Measurements from ENCODE around the gene MINK1. TPM values are rescaled to one million over a fixed set of nuclear protein-coding genes. Genes with fewer than 3 reads are reported as not detected.
"Not testable (repeated sequence)": the region's sequence is repeated elsewhere in the genome, so short reads cannot be mapped to it uniquely, and the experiment has no call there.

MINK1 gene
- total RNA-seq, 8 experiments from 2014 or later, result 15.1 to 44.9 (median 22.2) TPM

GRCh38 chr17:4818276-4818675 is 14.9 kb upstream of the MINK1 start:
- in situ Hi-C loops (cut with MboI; ENCODE audit: low pct_unique_long_range_greater_than_20kb in 2 of 9, low sequenced_read_pairs in 9 of 9, unreplicated experiment in 9 of 9), result no loop called here
- Histone ChIP-seq H3K27ac (no peak overlapping the region), H3K4me3 (no peak overlapping the region), H3K4me1 (replicated peaks in 1 of 2) (no peaks in the 10 kb centered on the region)
- WGBS, 10 experiments, result 100% methylated on average over 1 of the region's 12 CpGs; no CpG with 5 or more reads in 9 of the 10 experiments
- ATAC-seq (replicated peaks in 6 of 8), result peak in 1 of 8 experiments; percentile 17

GRCh38 chr17:4822835-4823234 is 10.3 kb upstream of the MINK1 start:
- H3K4me3 ChIP-seq, result no peak overlapping the region
- in situ Hi-C loops (cut with MboI; ENCODE audit: low pct_unique_long_range_greater_than_20kb in 2 of 9, low sequenced_read_pairs in 9 of 9, unreplicated experiment in 9 of 9), result no loop called here
- no peak overlapping the region for H3K27ac ChIP-seq
- no peaks in the 10 kb centered on the region for H3K4me1 ChIP-seq (replicated peaks in 1 of 2)
- ATAC-seq (replicated peaks in 6 of 8), result no peak
- 80% methylated on average over 1 of the region's 3 CpGs; no CpG with 5 or more reads in 9 of the 10 experiments for WGBS, 10 experiments

GRCh38 chr17:4823373-4824089 is 9.6 kb upstream of the MINK1 start:
- in situ Hi-C loops (cut with MboI; ENCODE audit: low pct_unique_long_range_greater_than_20kb in 2 of 9, low sequenced_read_pairs in 9 of 9, unreplicated experiment in 9 of 9), result no loop called here
- H3K4me1 ChIP-seq (replicated peaks in 1 of 2), result no peaks in the 10 kb centered on the region
- 47 to 98% (median 88%) methylated on average over 2 to 7 of the region's 12 CpGs; no CpG with 5 or more reads in 3 of the 10 experiments for WGBS, 10 experiments
- H3K27ac ChIP-seq, result no peak overlapping the region
- ATAC-seq (replicated peaks in 6 of 8), result no peak
- H3K4me3 ChIP-seq, result no peak overlapping the region

DNA sequence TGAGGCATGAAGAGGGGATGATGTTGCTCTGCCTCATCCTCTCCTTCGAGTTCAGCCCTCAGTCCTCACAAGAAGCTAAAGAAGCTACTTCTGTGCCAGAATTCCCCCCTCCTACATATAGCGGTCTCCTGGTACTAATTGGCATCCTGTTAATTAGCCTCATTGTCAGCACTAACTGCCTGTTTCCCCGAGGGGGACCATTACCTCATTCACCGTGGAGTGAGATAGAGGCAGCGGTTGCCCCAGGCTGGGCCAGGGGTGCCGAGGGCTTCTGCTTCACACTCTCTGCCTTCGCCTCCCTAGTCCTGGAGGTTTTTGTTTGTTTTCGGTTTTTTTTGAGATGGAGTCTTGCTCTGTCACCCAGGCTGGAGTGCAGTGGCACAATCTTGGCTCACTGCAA is 5.7 kb upstream of the MINK1 start:
- Histone ChIP-seq H3K27ac (no peak overlapping the region), H3K4me1 (replicated peaks in 1 of 2) (no peaks in the 10 kb centered on the region), H3K4me3 (no peak overlapping the region)
- ATAC-seq (replicated peaks in 6 of 8), result no peak
- 40 to 100% (median 80%) methylated on average over 1 to 7 of the region's 8 CpGs; no CpG with 5 or more reads in 5 of the 10 experiments for WGBS, 10 experiments
- in situ Hi-C loops (cut with MboI; ENCODE audit: low pct_unique_long_range_greater_than_20kb in 2 of 9, low sequenced_read_pairs in 9 of 9, unreplicated experiment in 9 of 9), result no loop called here

- ATAC-seq (replicated peaks in 6 of 8), result peak; percentile 34 to 70 (median 54)
- H3K27ac ChIP-seq, result peak overlapping the region; percentile 83 to 86
- no CpG with 5 or more reads among the region's 17 CpGs for WGBS, 10 experiments
- in situ Hi-C loops (cut with MboI; ENCODE audit: low pct_unique_long_range_greater_than_20kb in 2 of 9, low sequenced_read_pairs in 9 of 9, unreplicated experiment in 9 of 9), result not testable (repeated sequence)
- peaks cover 12 to 15% of the 10 kb centered on the region in 2 donors for H3K4me1 ChIP-seq (replicated peaks in 1 of 2)
- peak overlapping the region; percentile 57 to 77 (median 66) for H3K4me3 ChIP-seq
Observed at GRCh38 chr17:4832829-4833177, 337 bp upstream of the MINK1 start.

DNA sequence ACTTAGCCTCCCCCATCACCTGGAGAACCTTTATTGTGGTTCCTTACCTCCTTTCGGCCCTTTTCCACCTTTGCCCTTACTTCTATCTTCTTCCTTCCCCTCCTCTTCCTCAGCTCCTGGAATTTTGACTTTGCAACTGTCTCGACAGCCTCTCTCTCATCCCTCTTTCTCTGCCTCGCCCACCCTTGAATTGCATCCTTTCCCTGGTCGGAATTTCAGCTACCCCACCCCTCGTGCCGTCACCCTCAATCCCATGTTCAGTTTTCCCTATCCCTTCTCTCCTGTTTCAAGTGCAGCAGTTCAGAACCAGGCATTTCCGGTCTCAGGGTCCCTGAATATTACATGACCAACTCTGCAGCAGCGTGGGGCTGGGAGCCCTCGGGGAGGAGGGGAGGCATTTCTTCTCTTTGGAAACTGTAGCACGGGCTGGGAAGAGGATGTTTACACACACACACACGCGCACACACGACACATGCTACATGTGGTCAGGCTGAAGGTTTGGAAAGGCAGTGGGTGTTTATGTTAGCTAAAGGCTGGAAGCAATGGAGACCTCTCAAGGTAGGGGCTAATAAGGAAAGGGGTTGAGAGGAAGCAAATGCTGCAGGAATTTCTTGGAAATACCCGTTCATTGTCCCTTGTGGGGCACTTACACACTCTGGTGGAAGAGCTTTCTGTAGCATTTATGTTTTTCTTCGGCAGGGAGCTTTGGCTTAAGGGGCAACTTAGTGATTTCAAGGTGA is 971 bp downstream of the MINK1 start:
- Histone ChIP-seq H3K4me3 (peak overlapping the region; percentile 57 to 77 (median 66)), H3K4me1 (replicated peaks in 1 of 2) (peaks cover 14 to 21% of the 10 kb centered on the region in 2 donors), H3K27ac (peak overlapping the region in 1 of 2 donors; percentile 83)
- ATAC-seq (replicated peaks in 6 of 8), result peak; percentile 8 to 54 (median 38)
- in situ Hi-C loops (cut with MboI; ENCODE audit: low pct_unique_long_range_greater_than_20kb in 2 of 9, low sequenced_read_pairs in 9 of 9, unreplicated experiment in 9 of 9), result no loop called here
- WGBS, 10 experiments, result 0 to 17% (median 0%) methylated on average over 1 to 11 of the region's 15 CpGs; no CpG with 5 or more reads in 2 of the 10 experiments

GRCh38 chr17:4834681-4835020 is 1.5 kb downstream of the MINK1 start:
- WGBS, 10 experiments, result 20 to 100% (median 70%) methylated on average over 1 to 3 of the region's 4 CpGs; no CpG with 5 or more reads in 7 of the 10 experiments
- Histone ChIP-seq H3K4me3 (peak overlapping the region; percentile 57 to 77 (median 66)), H3K4me1 (replicated peaks in 1 of 2) (peaks cover 14 to 21% of the 10 kb centered on the region in 2 donors), H3K27ac (no peak overlapping the region)
- ATAC-seq (replicated peaks in 6 of 8), result no peak
- in situ Hi-C loops (cut with MboI; ENCODE audit: low pct_unique_long_range_greater_than_20kb in 2 of 9, low sequenced_read_pairs in 9 of 9, unreplicated experiment in 9 of 9), result no loop called here

- in situ Hi-C loops (cut with MboI; ENCODE audit: low pct_unique_long_range_greater_than_20kb in 2 of 9, low sequenced_read_pairs in 9 of 9, unreplicated experiment in 9 of 9), result no loop called here
- no peak for ATAC-seq (replicated peaks in 6 of 8)
- H3K27ac ChIP-seq, result no peak overlapping the region
- H3K4me3 ChIP-seq, result no peak overlapping the region
- H3K4me1 ChIP-seq (replicated peaks in 1 of 2), result peaks cover 14 to 21% of the 10 kb centered on the region in 2 donors
- 60 to 100% (median 90%) methylated on average over 1 to 4 of the region's 4 CpGs; no CpG with 5 or more reads in 1 of the 10 experiments for WGBS, 10 experiments
Observed at GRCh38 chr17:4836221-4836620, 3.1 kb downstream of the MINK1 start.

DNA sequence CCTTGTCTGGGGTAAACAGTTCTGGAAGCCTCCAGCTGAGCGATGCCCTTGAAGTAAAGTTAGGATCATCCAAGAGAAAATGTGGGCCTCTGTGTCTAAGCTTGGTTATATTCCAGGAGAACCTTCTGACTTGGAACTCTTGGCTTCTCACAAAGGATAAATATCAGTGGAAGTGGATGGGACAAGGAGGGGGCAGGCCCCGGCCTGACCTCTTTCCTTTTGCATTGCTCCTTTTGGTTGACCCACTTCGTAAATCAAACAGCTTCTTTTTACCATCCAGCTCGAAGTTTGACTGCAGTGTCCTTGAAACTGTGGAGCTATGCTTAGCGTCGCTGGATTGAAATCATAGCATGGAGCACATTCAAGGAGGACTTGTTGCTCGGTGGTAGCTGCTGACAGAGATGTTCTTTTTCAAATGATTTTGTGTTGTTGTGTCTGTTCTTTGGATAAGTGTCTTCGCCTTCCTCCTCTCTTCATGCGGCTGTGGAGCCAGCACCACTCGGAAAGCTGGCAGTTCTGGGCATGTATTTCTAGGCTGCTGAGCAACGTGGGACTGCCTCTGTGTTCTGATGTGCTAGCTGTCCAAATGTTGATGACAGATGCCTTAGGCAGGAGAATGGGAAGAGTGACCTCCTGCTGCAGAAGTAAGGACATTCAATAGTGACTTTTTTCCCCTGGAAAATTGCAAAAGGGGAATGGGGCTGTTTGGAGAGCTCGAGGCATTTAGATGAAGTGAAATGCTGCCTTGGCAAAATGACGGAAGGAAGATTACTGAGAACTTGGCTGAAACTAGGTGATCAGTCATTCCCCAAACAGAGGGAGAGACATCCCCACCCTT is 4.5 kb downstream of the MINK1 start:
- in situ Hi-C loops (cut with MboI; ENCODE audit: low pct_unique_long_range_greater_than_20kb in 2 of 9, low sequenced_read_pairs in 9 of 9, unreplicated experiment in 9 of 9), result no loop called here
- Histone ChIP-seq H3K4me1 (replicated peaks in 1 of 2) (peaks cover 14 to 21% of the 10 kb centered on the region in 2 donors), H3K4me3 (no peak overlapping the region), H3K27ac (no peak overlapping the region)
- peak in 1 of 8 experiments; percentile 6 for ATAC-seq (replicated peaks in 6 of 8)
- 8 to 100% (median 37%) methylated on average over 1 to 13 of the region's 13 CpGs for WGBS, 10 experiments

- in situ Hi-C loops (cut with MboI; ENCODE audit: low pct_unique_long_range_greater_than_20kb in 2 of 9, low sequenced_read_pairs in 9 of 9, unreplicated experiment in 9 of 9), result no loop called here
- peaks cover 14 to 21% of the 10 kb centered on the region in 2 donors for H3K4me1 ChIP-seq (replicated peaks in 1 of 2)
- 40 to 100% (median 98%) methylated on average over 1 to 3 of the region's 3 CpGs; no CpG with 5 or more reads in 4 of the 10 experiments for WGBS, 10 experiments
- ATAC-seq (replicated peaks in 6 of 8), result no peak
- no peak overlapping the region for H3K27ac ChIP-seq
- H3K4me3 ChIP-seq, result no peak overlapping the region
Observed at GRCh38 chr17:4838309-4838785, 5.2 kb downstream of the MINK1 start.

DNA sequence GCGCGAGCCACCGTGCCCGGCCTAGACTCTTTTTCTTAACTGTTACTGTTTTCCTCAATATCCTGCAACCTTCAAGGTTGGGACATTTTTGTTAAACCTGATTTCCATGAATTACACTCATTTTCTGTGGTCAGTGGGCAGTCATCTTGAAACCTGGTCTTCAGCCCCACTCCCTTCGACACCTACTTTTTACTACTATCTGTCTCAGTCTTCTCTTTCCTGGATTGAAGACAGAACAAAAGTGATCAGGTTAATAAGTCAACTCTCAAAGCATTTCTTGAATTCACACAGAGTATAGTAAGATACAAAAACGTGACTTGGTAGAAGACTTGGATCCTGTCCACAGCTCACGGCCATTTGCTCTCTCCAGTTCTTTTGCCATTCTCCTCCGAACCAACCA is 6.1 kb downstream of the MINK1 start:
- Histone ChIP-seq H3K27ac (no peak overlapping the region), H3K4me3 (no peak overlapping the region), H3K4me1 (replicated peaks in 1 of 2) (peaks cover 14 to 21% of the 10 kb centered on the region in 2 donors)
- WGBS, 10 experiments, result 60 to 100% (median 90%) methylated on average over 1 to 8 of the region's 8 CpGs; no CpG with 5 or more reads in 2 of the 10 experiments
- in situ Hi-C loops (cut with MboI; ENCODE audit: low pct_unique_long_range_greater_than_20kb in 2 of 9, low sequenced_read_pairs in 9 of 9, unreplicated experiment in 9 of 9), result no loop called here
- ATAC-seq (replicated peaks in 6 of 8), result no peak

- peaks cover 6 to 14% of the 10 kb centered on the region in 2 donors for H3K4me1 ChIP-seq (replicated peaks in 1 of 2)
- H3K27ac ChIP-seq, result no peak overlapping the region
- no peak overlapping the region for H3K4me3 ChIP-seq
- peak in 3 of 8 experiments; percentile 34 to 69 (median 69) for ATAC-seq (replicated peaks in 6 of 8)
- in situ Hi-C loops (cut with MboI; ENCODE audit: low pct_unique_long_range_greater_than_20kb in 2 of 9, low sequenced_read_pairs in 9 of 9, unreplicated experiment in 9 of 9), result no loop called here
- 60 to 100% (median 90%) methylated on average over 3 to 8 of the region's 8 CpGs for WGBS, 10 experiments
Observed at GRCh38 chr17:4839965-4840892, 7.1 kb downstream of the MINK1 start.

Measured in motor neuron (in vitro differentiated cells).